HG03108 (cell line): ENCODE measurements around the gene TPRX1.
"Not testable (repeated sequence)": the region's sequence is repeated elsewhere in the genome, so short reads cannot be mapped to it uniquely, and the experiment has no call there.

ENCODE experiments used
- ATAC-seq: cut with Tn5 transposase; IDR thresholded peaks from one replicate; pipeline ENCODE4 v1.9.1; 2021; ENCODE audit warnings: moderate library complexity; ENCODE audit not compliant: unreplicated experiment

Gene TPRX1

GRCh38 chr19:47769534-47769933 lies 34.8 kb downstream of the TPRX1 start:
- no peak for ATAC-seq

DNA sequence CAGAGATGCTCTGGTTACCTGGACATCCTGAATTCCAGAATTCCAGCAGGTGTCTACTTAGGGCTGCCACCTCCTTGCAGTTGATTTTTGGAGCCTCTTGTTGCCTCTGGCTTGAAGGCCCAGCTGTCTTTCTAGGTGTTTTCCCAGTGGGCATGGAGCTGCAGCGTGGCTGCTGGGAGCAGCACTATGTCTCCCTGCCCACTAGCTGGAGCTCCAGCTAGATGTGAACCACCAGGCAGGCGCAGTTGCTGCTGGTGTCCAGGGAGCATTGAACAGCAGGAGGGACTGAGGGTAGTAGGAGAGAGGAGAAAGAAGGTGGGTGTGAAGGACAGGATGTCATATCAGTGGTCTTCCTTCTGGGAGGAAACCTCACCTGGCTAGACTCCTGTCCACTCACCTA lies 35.7 kb downstream of the TPRX1 start:
- no peak for ATAC-seq

- ATAC-seq: no peak
Observed at GRCh38 chr19:47767349-47767748, 37.0 kb downstream of the TPRX1 start.

DNA sequence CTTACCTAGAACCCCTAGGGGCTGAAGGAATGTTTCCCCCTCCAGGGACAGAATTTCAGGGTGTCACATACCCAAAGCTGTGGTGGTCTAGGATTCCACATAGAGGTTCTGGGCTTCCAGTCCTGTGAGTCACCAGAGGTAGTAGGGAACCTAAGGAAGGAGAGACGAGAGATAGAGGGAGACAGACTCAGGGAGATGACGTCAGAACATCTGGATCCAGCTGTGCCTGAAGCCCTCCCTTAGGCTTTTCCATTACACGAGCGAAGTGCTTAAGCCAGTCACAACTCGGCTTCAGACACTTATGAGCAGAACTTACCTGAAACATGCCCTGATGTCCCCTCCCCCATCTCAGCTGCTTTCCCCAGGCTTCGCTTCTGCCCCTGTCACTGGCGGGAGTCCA lies 37.7 kb downstream of the TPRX1 start:
- ATAC-seq: no peak

DNA sequence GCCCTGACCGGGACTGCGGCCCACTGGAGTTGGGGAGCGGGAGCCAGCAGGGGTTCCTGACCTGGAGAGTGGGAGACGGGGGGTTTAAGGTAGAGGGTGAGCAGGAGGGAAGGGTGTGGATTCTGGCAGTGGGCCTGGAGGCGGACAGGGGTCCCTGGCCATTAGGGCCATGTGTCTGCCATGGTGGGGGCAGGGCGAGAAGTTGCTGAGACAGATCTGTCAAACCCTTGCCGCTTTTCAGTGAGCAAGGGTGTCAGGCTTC lies 38.1 kb downstream of the TPRX1 start:
- ATAC-seq: no peak

DNA sequence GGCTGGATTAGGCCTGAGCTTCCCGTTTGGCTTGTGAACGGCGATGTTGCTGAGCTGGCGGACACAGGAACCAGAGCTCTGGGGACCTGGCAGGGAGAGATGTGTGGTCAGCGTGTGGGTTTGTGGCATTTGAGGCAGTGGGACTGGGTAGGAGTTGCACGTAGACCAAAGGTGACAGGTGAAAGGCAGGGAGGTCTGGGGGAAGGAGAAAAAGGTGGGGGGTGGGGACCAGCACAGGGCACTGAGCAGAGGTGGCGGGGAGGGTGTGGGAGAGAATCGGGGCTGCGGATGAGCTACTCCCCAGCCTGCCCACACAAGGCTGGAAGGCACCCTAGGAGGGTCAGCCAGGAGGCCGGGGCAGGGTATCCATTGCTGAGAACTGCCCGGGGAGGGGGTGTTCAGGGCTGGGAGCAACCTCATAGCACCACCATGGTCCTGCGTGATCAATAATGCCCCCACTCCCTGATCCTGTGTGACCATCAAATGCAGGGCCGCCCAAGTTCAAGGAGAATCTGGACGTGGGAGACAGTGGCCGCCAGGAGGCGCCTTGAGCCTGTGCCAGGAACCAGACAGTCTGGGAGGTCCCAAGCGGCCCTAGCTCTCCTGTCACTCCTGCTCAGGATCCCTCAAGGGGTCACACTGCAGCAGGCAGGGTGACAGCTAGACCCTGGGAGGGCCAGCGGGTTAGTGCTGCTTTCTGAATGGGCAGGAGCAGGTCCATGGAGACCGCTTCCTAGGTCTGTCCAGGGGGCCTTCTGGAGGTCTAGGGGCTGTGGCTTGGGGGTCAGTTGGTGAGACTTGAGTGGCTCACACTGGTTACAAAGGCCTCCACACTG lies 38.6 kb downstream of the TPRX1 start:
- no peak for ATAC-seq

DNA sequence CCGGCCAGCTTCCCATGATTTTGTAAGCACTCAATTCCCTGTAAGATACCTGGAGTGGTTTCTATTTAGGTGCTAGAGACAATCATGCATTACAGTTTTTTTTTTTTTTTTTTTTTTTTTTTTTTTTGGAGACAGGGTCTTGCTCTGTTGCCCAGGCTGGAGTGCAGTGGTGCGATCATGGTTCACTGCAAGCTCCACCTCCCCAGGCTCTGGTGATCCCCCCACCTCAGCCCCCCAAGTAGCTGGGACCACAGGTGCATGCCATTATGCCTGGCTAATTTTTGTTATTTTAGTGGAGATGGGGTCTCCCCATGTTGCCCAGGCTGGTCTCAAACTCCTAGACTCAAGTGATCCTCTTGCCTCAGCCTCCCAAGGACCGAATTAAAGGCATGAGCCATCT lies 39.6 kb downstream of the TPRX1 start:
- ATAC-seq: not testable (repeated sequence)

- no peak for ATAC-seq
Observed at GRCh38 chr19:47762615-47763308, 41.6 kb downstream of the TPRX1 start.

DNA sequence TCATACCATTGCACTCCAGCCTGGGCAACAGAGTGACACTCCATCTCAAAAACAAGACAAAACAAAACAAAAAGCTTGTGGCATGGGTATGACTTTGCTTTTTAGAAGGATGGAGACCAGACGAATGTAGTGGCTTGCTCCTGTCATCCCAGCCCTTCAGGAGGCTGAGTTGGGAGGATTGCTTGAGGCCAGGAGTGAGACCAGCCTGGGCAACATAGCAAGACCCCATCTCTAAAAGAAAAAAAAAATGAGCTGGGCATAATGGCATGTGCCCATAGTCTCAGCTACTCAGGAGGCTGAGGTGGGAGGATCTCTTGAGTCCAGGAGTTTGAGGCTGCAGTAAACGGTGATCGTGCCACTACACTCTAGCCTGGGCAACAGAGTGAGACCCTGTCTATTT lies 42.2 kb downstream of the TPRX1 start:
- no peak for ATAC-seq

DNA sequence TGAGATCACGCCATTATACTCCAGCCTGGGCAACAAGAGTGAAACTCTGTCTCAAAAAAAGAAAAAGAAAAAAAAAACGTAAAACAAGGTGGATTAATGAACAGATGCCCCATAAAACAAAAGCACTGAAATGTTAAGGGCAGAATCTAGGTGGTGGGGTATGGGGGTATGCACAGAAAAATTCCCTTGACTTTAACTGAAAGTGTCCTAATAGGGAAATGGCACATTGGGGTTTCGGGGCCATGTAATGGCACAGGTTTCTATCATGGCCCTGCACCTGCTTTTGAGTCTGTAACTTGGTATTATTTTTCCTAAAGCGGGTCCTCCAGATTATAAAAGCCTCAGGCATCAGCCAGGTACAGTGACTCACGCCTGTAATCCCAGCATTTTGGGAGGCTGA lies 42.8 kb downstream of the TPRX1 start:
- ATAC-seq: no peak

DNA sequence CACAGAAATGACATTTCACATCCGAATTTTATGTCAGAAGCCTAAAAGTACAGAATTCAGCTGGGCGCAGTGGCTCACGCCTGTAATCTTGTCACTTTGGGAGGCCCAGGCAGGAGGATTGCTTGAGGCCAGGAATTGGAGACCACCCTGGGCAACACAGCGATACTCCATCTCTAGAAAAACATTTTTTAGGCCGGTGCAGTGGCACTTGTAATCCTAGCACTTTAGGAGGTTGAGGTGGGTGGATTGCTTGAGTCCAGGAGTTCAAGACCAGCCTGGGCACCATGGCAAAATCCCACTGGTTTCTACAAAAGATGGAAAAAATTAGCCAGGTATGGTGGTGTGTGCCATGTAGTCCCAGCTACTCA lies 43.7 kb downstream of the TPRX1 start:
- ATAC-seq: no peak

DNA sequence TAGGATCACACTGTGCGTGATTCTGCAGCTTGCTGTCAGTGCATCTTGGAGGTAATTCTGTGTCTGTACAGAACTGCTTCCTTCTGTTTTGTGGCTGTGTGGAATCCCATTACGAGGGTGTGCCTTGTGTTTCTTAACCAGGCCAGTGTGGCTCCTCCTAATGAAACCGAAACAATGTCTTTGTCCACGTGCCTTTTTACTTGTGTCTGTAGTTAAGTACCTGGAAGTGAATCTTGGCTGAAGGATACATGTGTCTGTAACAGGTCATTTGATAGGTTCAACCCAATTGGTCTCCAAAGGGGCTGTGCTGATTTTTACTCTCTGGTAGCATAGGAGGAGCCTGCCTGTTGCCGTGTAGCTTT lies 45.9 kb downstream of the TPRX1 start:
- no peak for ATAC-seq

- ATAC-seq: no peak
Observed at GRCh38 chr19:47757617-47758442, 46.5 kb downstream of the TPRX1 start.

- no peak for ATAC-seq
Observed at GRCh38 chr19:47756953-47757608, 47.3 kb downstream of the TPRX1 start.

GRCh38 chr19:47756627-47756929 lies 47.8 kb downstream of the TPRX1 start:
- ATAC-seq: no peak

DNA sequence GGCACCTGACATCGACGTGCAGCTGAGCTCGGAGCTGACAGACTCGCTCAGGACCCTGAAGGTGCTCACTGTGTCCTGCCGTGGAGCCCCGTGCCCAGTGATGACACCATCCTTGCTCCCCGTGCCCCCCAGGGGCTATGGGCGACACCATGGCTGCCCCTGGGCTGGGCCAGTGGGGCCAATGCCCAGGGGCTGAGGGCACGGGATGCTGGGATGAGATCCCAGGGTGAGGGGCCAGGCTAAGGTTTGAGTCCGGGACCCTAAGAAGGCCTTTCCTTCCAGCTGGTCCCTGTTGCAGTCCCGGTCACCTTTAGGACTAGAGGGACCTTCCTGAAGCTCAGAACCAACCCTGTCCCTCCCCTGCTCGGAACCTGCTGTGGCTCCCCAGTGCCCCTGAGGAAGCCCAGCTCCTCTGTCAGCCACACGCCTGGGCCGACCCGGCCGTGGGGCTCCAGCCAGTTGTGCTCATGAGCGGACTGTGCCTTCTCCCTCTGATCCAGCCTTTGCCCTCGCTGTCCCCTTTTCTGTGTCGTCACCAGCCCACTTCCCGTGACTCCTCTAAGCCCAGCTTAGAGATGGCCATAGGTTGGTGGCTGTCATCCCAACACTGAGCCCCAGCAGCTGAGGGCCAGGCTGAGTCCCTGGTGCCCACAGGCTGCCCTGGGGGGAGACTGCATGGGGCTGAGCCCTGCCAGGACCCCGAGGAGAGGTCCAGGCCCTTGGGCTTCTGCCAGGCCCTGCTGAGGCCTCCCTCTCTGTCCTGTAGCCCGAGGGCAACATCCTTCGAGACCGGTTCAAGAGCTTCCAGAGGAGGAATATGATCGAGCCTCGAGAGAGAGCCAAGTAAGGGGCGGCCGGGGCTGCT lies 48.4 kb downstream of the TPRX1 start:
- ATAC-seq: no peak

GRCh38 chr19:47755065-47755761 lies 49.1 kb downstream of the TPRX1 start:
- ATAC-seq: no peak

GRCh38 chr19:47754206-47755064 lies 49.9 kb downstream of the TPRX1 start:
- no peak for ATAC-seq
